NAMALWA (cell line): ENCODE results near the gene PRIM2.
"Not testable (repeated sequence)": the region's sequence is repeated elsewhere in the genome, so short reads cannot be mapped to it uniquely, and the experiment has no call there.

Experiments used
- DNase-seq: peaks from one replicate; pipeline ENCODE4 v3.0.0-alpha.2; 2015; ENCODE audit warnings: low spot score

The PRIM2 gene

GRCh38 chr6:57610612-57611011 is 293.2 kb downstream of the PRIM2 start:
- DNase-seq, result not testable (repeated sequence)

- not testable (repeated sequence) for DNase-seq
Measured at GRCh38 chr6:57618959-57619358, 301.5 kb downstream of the PRIM2 start.

GRCh38 chr6:57631773-57632172 is 314.3 kb downstream of the PRIM2 start:
- not testable (repeated sequence) for DNase-seq

- not testable (repeated sequence) for DNase-seq
Measured at GRCh38 chr6:57658526-57658925, 341.1 kb downstream of the PRIM2 start.

- not testable (repeated sequence) for DNase-seq
Measured at GRCh38 chr6:57659794-57660193, 342.4 kb downstream of the PRIM2 start.

GRCh38 chr6:57660940-57661339 is 343.5 kb downstream of the PRIM2 start:
- not testable (repeated sequence) for DNase-seq

GRCh38 chr6:57668108-57668507 is 350.7 kb downstream of the PRIM2 start:
- not testable (repeated sequence) for DNase-seq

- not testable (repeated sequence) for DNase-seq
Measured at GRCh38 chr6:57671237-57671636, 353.8 kb downstream of the PRIM2 start.

- peak; percentile 26 for DNase-seq
Measured at GRCh38 chr6:57671937-57672627, 354.7 kb downstream of the PRIM2 start.

- DNase-seq, result not testable (repeated sequence)
Measured at GRCh38 chr6:57673281-57673680, 355.9 kb downstream of the PRIM2 start.

GRCh38 chr6:57675386-57675785 is 358.0 kb downstream of the PRIM2 start:
- DNase-seq, result not testable (repeated sequence)

- not testable (repeated sequence) for DNase-seq
Measured at GRCh38 chr6:57696382-57696781, 379.0 kb downstream of the PRIM2 start.
